Measurements from ENCODE around the gene PCDHA12.
"Not testable (repeated sequence)": the region's sequence is repeated elsewhere in the genome, so short reads cannot be mapped to it uniquely, and the experiment has no call there.

The PCDHA12 gene

GRCh38 chr5:140875085-140876065, at the start of gene PCDHA12:
TSS of gene PCDHA12 (plus strand) at chr5:140875308. CDS start at chr5:140875473, 165 bp downstream.
- no peak for DNase-seq
- H3K27ac Mint-ChIP-seq, result no peak within 1 kb of the TSS
- peaks cover 0 to 7% of the 10 kb centered on the region in 2 donors for H3K9me3 Mint-ChIP-seq
- no peak within 1 kb of the TSS for H3K4me3 Mint-ChIP-seq
- H3K27me3 Mint-ChIP-seq, result peaks cover 29% of the 10 kb centered on the region
- ATAC-seq, result no peak
- H3K4me1 Mint-ChIP-seq, result no peaks in the 10 kb centered on the region

GRCh38 chr5:140827704-140828361, 47.3 kb upstream of the PCDHA12 start, which contains the start of gene PCDHA6:
TSS of gene PCDHA6 (plus strand) at chr5:140827960. CDS start at chr5:140828092, 132 bp downstream.
- ATAC-seq (no peak), DNase-seq (no peak)
- Mint-ChIP-seq H3K9me3 (peaks cover 10 to 25% of the 10 kb centered on the region in 2 donors), H3K4me1 (no peaks in the 10 kb centered on the region), H3K4me3 (no peak within 1 kb of the TSS), H3K27ac (peak within 1 kb of the TSS in 1 of 2 donors; percentile 54), H3K27me3 (peaks cover 29% of the 10 kb centered on the region)

DNA sequence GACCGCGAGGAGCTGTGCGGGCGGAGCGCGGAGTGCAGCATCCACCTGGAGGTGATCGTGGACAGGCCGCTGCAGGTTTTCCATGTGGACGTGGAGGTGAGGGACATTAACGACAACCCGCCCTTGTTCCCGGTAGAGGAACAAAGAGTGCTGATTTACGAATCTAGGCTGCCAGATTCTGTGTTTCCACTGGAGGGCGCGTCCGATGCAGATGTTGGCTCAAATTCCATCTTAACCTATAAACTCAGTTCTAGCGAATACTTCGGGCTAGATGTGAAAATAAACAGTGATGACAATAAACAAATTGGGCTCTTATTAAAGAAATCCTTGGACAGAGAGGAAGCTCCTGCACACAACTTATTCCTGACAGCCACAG, 46.8 kb upstream of the PCDHA12 start:
- Mint-ChIP-seq H3K27ac (peak overlapping the region in 1 of 2 donors; percentile 54), H3K4me3 (no peak overlapping the region), H3K4me1 (no peaks in the 10 kb centered on the region), H3K9me3 (peaks cover 13 to 29% of the 10 kb centered on the region in 2 donors), H3K27me3 (peaks cover 33% of the 10 kb centered on the region)
- DNase-seq (no peak), ATAC-seq (no peak)

GRCh38 chr5:140829511-140830501, 45.3 kb upstream of the PCDHA12 start:
- H3K4me3 Mint-ChIP-seq, ATAC-seq, DNase-seq, H3K27ac Mint-ChIP-seq, H3K4me1 Mint-ChIP-seq: not testable (repeated sequence)
- H3K9me3 Mint-ChIP-seq, result peaks cover 13 to 36% of the 10 kb centered on the region in 2 donors
- H3K27me3 Mint-ChIP-seq, result peaks cover 43% of the 10 kb centered on the region

- Mint-ChIP-seq H3K4me1 (no peaks in the 10 kb centered on the region), H3K27me3 (peaks cover 28% of the 10 kb centered on the region), H3K9me3 (peaks cover 9 to 34% of the 10 kb centered on the region in 2 donors), H3K4me3 (no peak within 1 kb of the TSS), H3K27ac (no peak within 1 kb of the TSS)
- ATAC-seq (no peak), DNase-seq (no peak)
These were observed 41.1 kb upstream of the PCDHA12 start, which contains the start of gene PCDHA7 for GRCh38 chr5:140833993-140834392. TSS of gene PCDHA7 (plus strand) at chr5:140834269. CDS start at chr5:140834384, 115 bp downstream.

- H3K4me1 Mint-ChIP-seq, H3K4me3 Mint-ChIP-seq, DNase-seq, ATAC-seq, H3K27ac Mint-ChIP-seq: not testable (repeated sequence)
- Mint-ChIP-seq H3K9me3 (peaks cover 9 to 28% of the 10 kb centered on the region in 2 donors), H3K27me3 (peaks cover 27% of the 10 kb centered on the region)
These were observed 40.6 kb upstream of the PCDHA12 start for GRCh38 chr5:140834439-140835008.

- DNase-seq (no peak), ATAC-seq (no peak)
- Mint-ChIP-seq H3K4me3 (no peak overlapping the region), H3K9me3 (peaks cover 18 to 36% of the 10 kb centered on the region in 2 donors), H3K27me3 (peaks cover 37% of the 10 kb centered on the region), H3K4me1 (no peaks in the 10 kb centered on the region), H3K27ac (no peak overlapping the region)
These were observed 39.2 kb upstream of the PCDHA12 start for GRCh38 chr5:140835622-140836510.

GRCh38 chr5:140840978-140841962, 33.8 kb upstream of the PCDHA12 start, which contains the start of gene PCDHA8:
TSS of gene PCDHA8 (plus strand) at chr5:140841187. CDS start at chr5:140841322, 135 bp downstream.
- Mint-ChIP-seq H3K4me3 (no peak within 1 kb of the TSS), H3K4me1 (no peaks in the 10 kb centered on the region), H3K27me3 (peaks cover 10% of the 10 kb centered on the region), H3K9me3 (peaks cover 14 to 22% of the 10 kb centered on the region in 2 donors), H3K27ac (no peak within 1 kb of the TSS)
- DNase-seq (no peak), ATAC-seq (no peak)

- no peak overlapping the region for H3K27ac Mint-ChIP-seq
- H3K27me3 Mint-ChIP-seq, result peaks cover 19% of the 10 kb centered on the region
- H3K4me1 Mint-ChIP-seq, result no peaks in the 10 kb centered on the region
- ATAC-seq (no peak), DNase-seq (no peak)
- peaks cover 19 to 21% of the 10 kb centered on the region in 2 donors for H3K9me3 Mint-ChIP-seq
- no peak overlapping the region for H3K4me3 Mint-ChIP-seq
These were observed 32.0 kb upstream of the PCDHA12 start for GRCh38 chr5:140842798-140843733.

DNA sequence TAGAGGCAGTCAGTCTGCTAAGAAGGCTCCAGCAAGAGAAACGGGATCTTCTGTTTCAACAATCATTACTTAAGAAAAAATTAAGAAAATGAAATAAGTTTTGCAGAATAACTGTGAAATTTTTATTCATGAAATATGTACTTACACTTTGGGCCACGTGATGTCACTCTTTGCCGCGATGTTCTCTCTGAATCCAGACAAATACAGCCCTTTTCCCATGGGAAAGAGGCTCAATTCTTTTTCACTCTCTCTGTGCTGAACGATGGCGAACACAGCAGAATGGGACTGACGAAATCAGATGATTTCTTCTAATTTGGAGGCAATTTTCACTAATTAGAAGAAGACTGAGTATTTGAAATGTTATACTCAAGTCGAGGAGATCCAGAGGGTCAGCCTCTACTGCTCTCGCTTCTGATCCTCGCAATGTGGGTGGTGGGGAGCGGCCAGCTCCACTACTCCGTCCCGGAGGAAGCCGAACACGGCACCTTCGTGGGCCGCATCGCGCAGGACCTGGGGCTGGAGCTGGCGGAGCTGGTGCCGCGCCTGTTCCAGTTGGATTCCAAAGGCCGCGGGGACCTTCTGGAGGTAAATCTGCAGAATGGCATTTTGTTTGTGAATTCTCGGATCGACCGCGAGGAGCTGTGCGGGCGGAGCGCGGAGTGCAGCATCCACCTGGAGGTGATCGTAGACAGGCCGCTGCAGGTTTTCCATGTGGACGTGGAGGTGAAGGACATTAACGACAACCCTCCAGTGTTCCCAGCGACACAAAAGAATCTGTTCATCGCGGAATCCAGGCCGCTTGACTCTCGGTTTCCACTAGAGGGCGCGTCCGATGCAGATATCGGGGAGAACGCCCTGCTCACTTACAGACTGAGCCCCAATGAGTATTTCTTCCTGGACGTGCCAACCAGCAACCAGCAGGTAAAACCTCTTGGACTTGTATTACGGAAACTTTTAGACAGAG, 26.7 kb upstream of the PCDHA12 start, which contains the start of gene PCDHA9:
PCDHA9 (plus strand) TSS at position 244 of the 964 bp plus-strand sequence; CDS start at position 358, 114 bp downstream.
- DNase-seq, H3K27ac Mint-ChIP-seq, H3K4me3 Mint-ChIP-seq, ATAC-seq, H3K9me3 Mint-ChIP-seq, H3K4me1 Mint-ChIP-seq: not testable (repeated sequence)
- H3K27me3 Mint-ChIP-seq, result peaks cover 15% of the 10 kb centered on the region

Data from stimulated activated naive CD8-positive, alpha-beta T cell treated with anti-CD3 and anti-CD28 coated beads, Interleukin-15, amount 100 ng/mL, for 72 hours (primary cell).